Esophagus muscularis mucosa (tissue), 4 donors: ENCODE measurements around the gene SH3D19. TPM values are rescaled to one million over a fixed set of nuclear protein-coding genes. Genes with fewer than 3 reads are reported as not detected.
A peak's percentile ranks its signal among the peaks of the same experiment; 100 is the strongest.
"Not testable (repeated sequence)": the region's sequence is repeated elsewhere in the genome, so short reads cannot be mapped to it uniquely, and the experiment has no call there.

Experiments
- DNase-seq: peaks from one replicate; pipeline ENCODE4 v3.0.0-alpha.2; 2017; ENCODE audit errors: extremely low spot score
- H3K27ac ChIP-seq, 4 donors: fragments of 200-600 bp; sonication (generic); replicated peaks in 1 of 4; 1 replicate in 3 of 4; 2 replicates in 1 of 4; pipeline ENCODE4 v1.5.1; 2016 to 2019; ENCODE audit warnings: mild to moderate bottlenecking in 1 of 4
- H3K27me3 ChIP-seq, 4 donors: fragments of 200-600 bp; sonication (generic); one replicate each; pipeline versions ENCODE4 v1.5.1 to v1.6.0; 2016 to 2019
- H3K36me3 ChIP-seq, 4 donors: fragments of 200-600 bp; sonication (generic); one replicate each; pipeline ENCODE4 v1.5.1; 2016 to 2019
- H3K4me1 ChIP-seq, 4 donors: fragments of 200-600 bp; sonication (generic); one replicate each; pipeline ENCODE4 v1.5.1; 2016 to 2019
- H3K4me3 ChIP-seq, 4 donors: fragments of 200-600 bp; sonication (generic); 1 replicate in 2 of 4; 2 replicates in 2 of 4; pipeline ENCODE4 v1.5.1; 2016 to 2019; ENCODE audit warnings: mild to moderate bottlenecking in 4 of 4, moderate library complexity in 1 of 4
- H3K9me3 ChIP-seq, 4 donors: fragments of 200-600 bp; sonication (generic); 1 replicate in 3 of 4; 2 replicates in 1 of 4; pipeline ENCODE4 v1.5.1; 2016 to 2019
- CTCF ChIP-seq, 3 experiments: fragments of 200-600 bp in 2 of 3; fragments of 450-650 bp in 1 of 3; sonication (generic) in 2 of 3; IDR thresholded peaks; one replicate each; pipeline ENCODE4 v1.5.1; 2017 to 2019; ENCODE audit warnings: antibody characterized with exemption in 3 of 3, mild to moderate bottlenecking in 2 of 3, moderate library complexity in 1 of 3
- EP300 ChIP-seq: sonication (generic); formaldehyde crosslinking; IDR thresholded peaks from one replicate; pipeline ENCODE4 v1.6.1; 2017; ENCODE audit warnings: antibody characterized with exemption
- POLR2A ChIP-seq: fragments of 450-650 bp; IDR thresholded peaks from one replicate; pipeline ENCODE4 v1.6.1; 2017; ENCODE audit warnings: antibody characterized with exemption, moderate library complexity, mild to moderate bottlenecking, low read depth
- POLR2AphosphoS5 ChIP-seq, 2 donors: sonication (generic); formaldehyde crosslinking; IDR thresholded peaks; one replicate each; pipeline ENCODE4 v1.6.1; 2017; ENCODE audit warnings: antibody characterized with exemption in 2 of 2
- WGBS: methylation state at CpG from one replicate; pipeline ENCODE4 v1.1.5; 2018; 5-methylcytosine and 5-hydroxymethylcytosine counted together
- intact Hi-C: fragments of 100-400 bp; cut with DNase I; formaldehyde crosslinking; loops from one replicate; pipeline ENCODE4 v1.15.1; 2023
- total RNA-seq, 4 donors: library from RNA; depleted of rRNA; stranded (reverse); fragments of >200 nt; gene quantifications; one replicate each; pipeline versions ENCODE4 v1.1.0 to v1.2.1, GENCODE V29; 2016

Gene SH3D19
- total RNA-seq, 4 donors from 2014 or later, result 115 to 186 (median 177) TPM

DNA sequence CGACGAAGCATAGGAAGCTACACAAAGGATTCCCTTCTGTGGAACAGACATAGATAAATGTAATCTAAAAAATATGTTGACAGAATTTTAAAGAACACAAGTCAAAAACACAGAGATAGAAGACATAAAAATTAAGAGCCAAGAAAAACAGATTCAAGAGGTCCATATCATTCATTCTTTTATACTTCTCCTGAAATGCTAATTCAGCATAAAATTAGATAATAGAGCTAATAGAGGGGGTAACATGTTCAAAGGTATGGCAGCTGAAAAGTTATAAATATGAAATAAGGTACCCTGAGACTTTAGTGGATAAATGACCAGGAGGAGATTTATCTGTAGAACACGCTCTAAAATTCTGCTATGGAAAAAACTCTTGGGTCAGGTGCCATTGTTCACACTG is 85.8 kb downstream of the SH3D19 start:
- no peak overlapping the region for H3K4me3 ChIP-seq
- H3K27me3 ChIP-seq, result no peaks in the 10 kb centered on the region
- H3K4me1 ChIP-seq, result peaks cover 3 to 17% (median 14%) of the 10 kb centered on the region in 4 donors
- DNase-seq, result no peak
- WGBS, result 94% methylated on average over 3 of the region's 3 CpGs
- H3K36me3 ChIP-seq, result no peaks in the 10 kb centered on the region
- TF ChIP-seq POLR2AphosphoS5 (IDR thresholded peaks at IDR 0.05), result no peak
- TF ChIP-seq CTCF (IDR thresholded peaks at IDR 0.05), result no peak
- no peak for TF ChIP-seq EP300
- TF ChIP-seq POLR2A, result no peak
- H3K27ac ChIP-seq, result no peak overlapping the region
- intact Hi-C loops, result no loop called here
- no peaks in the 10 kb centered on the region for H3K9me3 ChIP-seq

DNA sequence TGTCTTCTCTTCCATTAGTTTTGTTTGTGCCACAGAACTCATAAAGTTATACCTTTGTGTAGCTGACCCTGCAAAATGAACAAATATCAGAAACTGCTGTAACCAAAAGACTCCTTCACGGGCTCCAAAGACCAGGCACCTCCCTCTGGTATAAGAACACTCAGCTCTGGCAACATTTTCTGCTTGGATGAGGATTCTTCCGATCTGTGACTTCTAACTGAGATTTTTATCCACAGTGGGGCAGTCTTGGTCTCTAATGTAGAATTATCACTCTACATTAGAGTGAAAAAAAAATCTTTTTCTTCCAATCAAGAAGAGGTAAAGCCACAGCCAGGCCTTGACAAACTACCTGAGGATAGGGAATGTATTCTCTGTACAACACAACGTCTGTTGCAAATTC is 86.9 kb downstream of the SH3D19 start:
- DNase-seq, result peak; percentile 80
- no peak overlapping the region for H3K27ac ChIP-seq
- intact Hi-C loops, result no loop called here
- H3K36me3 ChIP-seq, result no peaks in the 10 kb centered on the region
- no peaks in the 10 kb centered on the region for H3K27me3 ChIP-seq
- H3K4me3 ChIP-seq, result no peak overlapping the region
- H3K4me1 ChIP-seq, result peaks cover 5 to 17% (median 14%) of the 10 kb centered on the region in 4 donors
- WGBS, result 22% methylated on average over 3 of the region's 3 CpGs
- H3K9me3 ChIP-seq, result no peaks in the 10 kb centered on the region
- TF ChIP-seq POLR2AphosphoS5 (IDR thresholded peaks at IDR 0.05) (no peak), EP300 (no peak), POLR2A (no peak), CTCF (IDR thresholded peaks at IDR 0.05) (peak in 1 of 3 experiments; percentile 20)

- TF ChIP-seq CTCF (IDR thresholded peaks at IDR 0.05), result no peak
- no peak for TF ChIP-seq EP300
- no peak for TF ChIP-seq POLR2AphosphoS5 (IDR thresholded peaks at IDR 0.05)
- no peak for TF ChIP-seq POLR2A
- no peak overlapping the region for H3K27ac ChIP-seq
- intact Hi-C loops, result no loop called here
Measured at GRCh38 chr4:151236036-151236435, 89.4 kb downstream of the SH3D19 start.

GRCh38 chr4:151235373-151235772 is 90.0 kb downstream of the SH3D19 start:
- intact Hi-C loops, H3K27me3 ChIP-seq, H3K36me3 ChIP-seq, H3K4me3 ChIP-seq, H3K9me3 ChIP-seq, H3K27ac ChIP-seq: not testable (repeated sequence)
- DNase-seq, result peak; percentile 34
- peaks cover 13 to 36% (median 20%) of the 10 kb centered on the region in 4 donors for H3K4me1 ChIP-seq
- 93% methylated on average over 1 of the region's 1 CpG for WGBS

More at GRCh38 chr4:151236036-151236435, 89.4 kb downstream of the SH3D19 start:
- peaks cover 13 to 36% (median 20%) of the 10 kb centered on the region in 4 donors for H3K4me1 ChIP-seq
- no peaks in the 10 kb centered on the region for H3K36me3 ChIP-seq
- H3K9me3 ChIP-seq, result no peaks in the 10 kb centered on the region
- peak; percentile 89 for DNase-seq
- no peaks in the 10 kb centered on the region for H3K27me3 ChIP-seq
- no peak overlapping the region for H3K4me3 ChIP-seq
- WGBS, result 80% methylated on average over 2 of the region's 27 CpGs

DNA sequence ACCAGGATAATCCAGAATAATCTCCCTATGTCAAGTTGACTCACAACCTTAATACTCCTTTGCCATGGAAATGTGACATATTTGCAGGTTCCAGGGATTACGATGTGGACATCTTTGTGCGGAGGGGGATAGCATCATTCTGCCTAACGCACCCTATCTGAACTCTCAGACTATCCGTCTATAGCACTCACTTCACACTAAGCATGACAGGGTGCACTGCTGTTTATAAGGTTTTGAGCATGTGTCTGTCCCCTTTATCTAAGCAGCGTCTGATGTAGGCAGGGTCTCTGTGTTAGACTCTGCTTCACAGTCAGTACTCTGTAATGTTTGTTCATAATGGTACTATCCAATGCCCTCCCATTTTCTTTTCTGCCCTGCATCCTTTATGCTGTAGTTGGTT is 91.8 kb downstream of the SH3D19 start:
- intact Hi-C loops, result no loop called here
- no peak for TF ChIP-seq POLR2AphosphoS5 (IDR thresholded peaks at IDR 0.05)
- no peak for TF ChIP-seq POLR2A
- no peak for TF ChIP-seq EP300
- TF ChIP-seq CTCF (IDR thresholded peaks at IDR 0.05), result no peak
- H3K4me1 ChIP-seq, result peaks cover 11 to 32% (median 20%) of the 10 kb centered on the region in 4 donors
- H3K9me3 ChIP-seq, result no peaks in the 10 kb centered on the region
- no peak overlapping the region for H3K27ac ChIP-seq
- H3K4me3 ChIP-seq, result no peak overlapping the region
- 95% methylated on average over 5 of the region's 5 CpGs for WGBS
- no peaks in the 10 kb centered on the region for H3K27me3 ChIP-seq
- DNase-seq, result peak; percentile 50
- no peaks in the 10 kb centered on the region for H3K36me3 ChIP-seq
